Measurements from ENCODE around the gene CBFB.

GRCh38 chr16:67017810-67018488, 11.0 kb upstream of the CBFB start:
- TF ChIP-seq CTCF (IDR thresholded peaks at IDR 0.05): peak; percentile 39 to 52
- TF ChIP-seq POLR2AphosphoS5 (IDR thresholded peaks at IDR 0.05): no peak
- no peak for TF ChIP-seq POLR2A (IDR thresholded peaks at IDR 0.05)

Measured in suprapubic skin (tissue), 4 donors.